HepG2 (cell line): ENCODE data around the gene AP3M1. TPM values are rescaled to one million over a fixed set of nuclear protein-coding genes. Genes with fewer than 3 reads are reported as not detected.

Experiments used
- ATAC-seq: fragments of 200-7000 bp; cut with Tn5 transposase; 3 replicates; pipeline ENCODE4 v1.9.1; 2020; ENCODE audit warnings: mild to moderate bottlenecking, moderate library complexity
- BruUV-seq: library from RNA; stranded (reverse); fragments of 400-500 nt; replicated peaks from 2 replicates; lab custom pipeline; 2021; lab: Mats Ljungman, UMichigan
- CTCF ChIA-PET: fragments of 300-600 bp; formaldehyde crosslinking; extraction: SDS; loops from one replicate; lab custom pipeline; 2021; ENCODE audit warnings: low total read pairs, inconsistent platforms, low intra/inter-chr PET ratio; lab: Yijun Ruan, JAX
- POLR2A ChIA-PET: fragments of 350-600 bp; sonication (Branson Sonifier 250); formaldehyde crosslinking; loops from one replicate; lab custom pipeline; 2020; ENCODE audit warnings: antibody characterized with exemption, inconsistent platforms; lab: Yijun Ruan, JAX
- DNase-seq: peaks from one replicate; pipeline ENCODE4 v3.0.0-alpha.2; 2015; ENCODE audit warnings: low spot score
- FAIRE-seq: peaks from 3 replicates; lab custom pipeline; 2011; peaks lifted over from hg19 to GRCh38; lab: Jason Lieb, UNC
- H2AFZ ChIP-seq: one replicate; pipeline ENCODE4 v1.6.1; 2011; ENCODE audit warnings: low read length, inconsistent platforms
- H3K27ac ChIP-seq: fragments of 300-600 bp; 3 replicates; pipeline ENCODE4 v1.8.0; 2011; ENCODE audit warnings: mixed run types, mild to moderate bottlenecking, mixed read lengths, low read length, inconsistent platforms; ENCODE audit not compliant: insufficient read depth; ENCODE audit errors: extremely low read length
- H3K27me3 ChIP-seq, 2 experiments: fragments of 200-600 bp in 1 of 2; 2 replicates in 1 of 2; 3 replicates in 1 of 2; pipeline versions ENCODE4 v1.6.0 to v1.8.0; 2011; ENCODE audit warnings: low read length in 2 of 2, mild to moderate bottlenecking in 2 of 2, moderate library complexity in 2 of 2, inconsistent platforms in 1 of 2; ENCODE audit not compliant: insufficient read depth in 2 of 2, control insufficient read depth in 1 of 2
- H3K36me3 ChIP-seq, 2 experiments: fragments of 200-600 bp in 1 of 2; replicated peaks in 1 of 2; 2 replicates in 1 of 2; 3 replicates in 1 of 2; pipeline versions ENCODE4 v1.5.1 to v1.8.0; 2011; ENCODE audit warnings: low read length in 2 of 2, inconsistent platforms in 1 of 2; ENCODE audit not compliant: insufficient read depth in 2 of 2, control insufficient read depth in 1 of 2
- H3K4me1 ChIP-seq: 2 replicates; pipeline ENCODE4 v1.5.1; 2012; ENCODE audit warnings: low read length, inconsistent platforms; ENCODE audit not compliant: insufficient read depth
- H3K4me2 ChIP-seq: 2 replicates; pipeline ENCODE4 v1.6.0; 2011; ENCODE audit warnings: low read depth, low read length, inconsistent platforms
- H3K4me3 ChIP-seq, 3 experiments: fragments of 200-600 bp in 1 of 3; sonication (generic), shearing (Covaris generic) in 1 of 3; replicated peaks in 1 of 3; 2 replicates each; pipeline ENCODE4 v1.5.1; 2011 to 2016; ENCODE audit warnings: low read length in 3 of 3, inconsistent platforms in 2 of 3, low read depth in 2 of 3, mild to moderate bottlenecking in 2 of 3, control low read depth in 1 of 3, mixed read lengths in 1 of 3; ENCODE audit not compliant: insufficient read depth in 1 of 3
- H3K79me2 ChIP-seq: one replicate; pipeline ENCODE4 v1.6.1; 2011; ENCODE audit warnings: low read length, inconsistent platforms; ENCODE audit not compliant: insufficient read depth
- H3K9ac ChIP-seq: 2 replicates; pipeline ENCODE4 v1.6.0; 2011; ENCODE audit warnings: mild to moderate bottlenecking, low read depth, low read length, inconsistent platforms; ENCODE audit not compliant: insufficient read depth
- H3K9me3 ChIP-seq: 2 replicates; pipeline ENCODE4 v1.5.1; 2012; ENCODE audit warnings: mild to moderate bottlenecking, low read length
- H4K20me1 ChIP-seq: 2 replicates; pipeline ENCODE4 v1.6.0; 2011; ENCODE audit warnings: inconsistent platforms, mild to moderate bottlenecking, low read length, moderate library complexity; ENCODE audit not compliant: insufficient read depth
- AGO1 ChIP-seq: fragments of 200-400 bp; formaldehyde crosslinking; IDR thresholded peaks from 2 replicates; pipeline ENCODE4 v1.6.1; 2017; ENCODE audit warnings: mild to moderate bottlenecking, low read depth, low read length, moderate library complexity; ENCODE audit not compliant: poor library complexity, severe bottlenecking
- ARNT2 ChIP-seq: sonication (generic); formaldehyde crosslinking; IDR thresholded peaks from 2 replicates; pipeline ENCODE4 v1.8.0; 2022; ENCODE audit warnings: mild to moderate bottlenecking, low read depth, missing genetic modification reagents, moderate library complexity
- KLF12 ChIP-seq: sonication (generic); formaldehyde crosslinking; IDR thresholded peaks from 2 replicates; pipeline ENCODE4 v1.4.0; 2020; ENCODE audit warnings: missing genetic modification reagents, borderline replicate concordance
- MTA1 ChIP-seq: sonication (generic); formaldehyde crosslinking; IDR thresholded peaks from 2 replicates; pipeline ENCODE4 v1.4.0; 2020; ENCODE audit warnings: missing genetic modification reagents, mild to moderate bottlenecking, borderline replicate concordance
- NFKBIZ ChIP-seq: IDR thresholded peaks from 2 replicates; pipeline ENCODE4 v1.6.1; 2018; ENCODE audit warnings: missing genetic modification reagents, missing compliant biosample characterization
- PHF21A ChIP-seq: sonication (generic); formaldehyde crosslinking; IDR thresholded peaks from 2 replicates; pipeline ENCODE4 v1.5.0; 2020; ENCODE audit warnings: mild to moderate bottlenecking, missing genetic modification reagents
- SSRP1 ChIP-seq: IDR thresholded peaks from 2 replicates; pipeline ENCODE4 v1.6.1; 2016; ENCODE audit warnings: control low read depth
- TOE1 ChIP-seq: sonication (generic); formaldehyde crosslinking; IDR thresholded peaks from 2 replicates; pipeline ENCODE4 v1.4.0; 2020; ENCODE audit warnings: mild to moderate bottlenecking, missing genetic modification reagents
- WIZ ChIP-seq: sonication (generic); formaldehyde crosslinking; IDR thresholded peaks from 2 replicates; pipeline ENCODE4 v1.5.1; 2020; ENCODE audit warnings: mild to moderate bottlenecking, missing genetic modification reagents
- ZBTB20 ChIP-seq: sonication (generic); formaldehyde crosslinking; IDR thresholded peaks from 2 replicates; pipeline ENCODE4 v1.8.1; 2023; ENCODE audit warnings: missing genetic modification reagents, low read depth, mild to moderate bottlenecking, borderline replicate concordance
- ZFYVE20 ChIP-seq: sonication (generic); formaldehyde crosslinking; IDR thresholded peaks from 2 replicates; pipeline ENCODE4 v1.8.0; 2023; ENCODE audit warnings: low read depth, mild to moderate bottlenecking, moderate library complexity, missing genetic modification reagents, borderline replicate concordance
- ZNF205 ChIP-seq: IDR thresholded peaks from 2 replicates; pipeline ENCODE4 v1.6.1; 2018; ENCODE audit warnings: missing biosample characterization, missing genetic modification reagents
- ZNF501 ChIP-seq: sonication (generic); formaldehyde crosslinking; IDR thresholded peaks from 2 replicates; pipeline ENCODE4 v1.5.1; 2020; ENCODE audit warnings: mild to moderate bottlenecking, moderate library complexity, missing genetic modification reagents
- WGBS: methylation state at CpG from one replicate; pipeline ENCODE4 v1.1.6; 2017; ENCODE audit warnings: low lambda C conversion rate; 5-methylcytosine and 5-hydroxymethylcytosine counted together
- in situ Hi-C: cut with HindIII; loops from 2 replicates; pipeline ENCODE4 v1.10.0; 2017; ENCODE audit warnings: low pct_unique_long_range_greater_than_20kb; ENCODE audit not compliant: extremely low pct_ligation_motif_present
- intact Hi-C: fragments of 100-400 bp; cut with micrococcal nuclease; formaldehyde crosslinking; loops from one replicate; pipeline ENCODE4 v1.10.0; 2022; ENCODE audit not compliant: unreplicated experiment
- polyA plus RNA-seq, 8 experiments: library from polyadenylated mRNA; depleted of rRNA in 3 of 8; stranded (reverse) in 7 of 8; unstranded in 1 of 8; fragments of >200 nt; fragmentation: Illumina TruSeq in 4 of 8; extraction: Trizol in 4 of 8; gene quantifications; 2 replicates each; pipeline versions ENCODE4 v1.2.1 to v1.2.3, GENCODE V29; 2011 to 2016; ENCODE audit warnings: low read depth in 4 of 8, missing spikeins in 1 of 8, mixed read lengths in 1 of 8; ENCODE audit not compliant: insufficient read depth in 1 of 8
- total RNA-seq, 5 experiments: library from RNA; depleted of rRNA; stranded (reverse); fragments of >200 nt; fragmentation: Illumina TruSeq; extraction: Trizol; gene quantifications; 2 replicates each; pipeline ENCODE4 v1.2.3, GENCODE V29; 2016; ENCODE audit warnings: low read depth in 1 of 5
- TF ChIP-seq, protein P1 (sequence below): sonication (generic); formaldehyde crosslinking; conservative IDR thresholded peaks from 2 replicates; pipeline ENCODE4 v1.4.0; 2020; ENCODE audit warnings: missing genetic modification reagents
- TF ChIP-seq, protein P2 (sequence below): sonication (generic); formaldehyde crosslinking; IDR thresholded peaks from 2 replicates; pipeline ENCODE4 v1.4.0; 2020; ENCODE audit warnings: mild to moderate bottlenecking, missing genetic modification reagents
- TF ChIP-seq, protein P3 (sequence below): sonication (generic); formaldehyde crosslinking; IDR thresholded peaks from 2 replicates; pipeline ENCODE4 v1.5.1; 2020; ENCODE audit warnings: mild to moderate bottlenecking, missing genetic modification reagents, borderline replicate concordance
- TF ChIP-seq, protein P4 (sequence below): sonication (generic); formaldehyde crosslinking; IDR thresholded peaks from 2 replicates; pipeline ENCODE4 v1.4.0; 2020; ENCODE audit warnings: missing genetic modification reagents, mild to moderate bottlenecking, borderline replicate concordance

AP3M1 gene
- total and polyA plus RNA-seq, 2 of the 13 experiments (the other 11 are each of a cell fraction or from before 2014, with no cell fraction given) = 29.0 to 31.6 TPM

DNA sequence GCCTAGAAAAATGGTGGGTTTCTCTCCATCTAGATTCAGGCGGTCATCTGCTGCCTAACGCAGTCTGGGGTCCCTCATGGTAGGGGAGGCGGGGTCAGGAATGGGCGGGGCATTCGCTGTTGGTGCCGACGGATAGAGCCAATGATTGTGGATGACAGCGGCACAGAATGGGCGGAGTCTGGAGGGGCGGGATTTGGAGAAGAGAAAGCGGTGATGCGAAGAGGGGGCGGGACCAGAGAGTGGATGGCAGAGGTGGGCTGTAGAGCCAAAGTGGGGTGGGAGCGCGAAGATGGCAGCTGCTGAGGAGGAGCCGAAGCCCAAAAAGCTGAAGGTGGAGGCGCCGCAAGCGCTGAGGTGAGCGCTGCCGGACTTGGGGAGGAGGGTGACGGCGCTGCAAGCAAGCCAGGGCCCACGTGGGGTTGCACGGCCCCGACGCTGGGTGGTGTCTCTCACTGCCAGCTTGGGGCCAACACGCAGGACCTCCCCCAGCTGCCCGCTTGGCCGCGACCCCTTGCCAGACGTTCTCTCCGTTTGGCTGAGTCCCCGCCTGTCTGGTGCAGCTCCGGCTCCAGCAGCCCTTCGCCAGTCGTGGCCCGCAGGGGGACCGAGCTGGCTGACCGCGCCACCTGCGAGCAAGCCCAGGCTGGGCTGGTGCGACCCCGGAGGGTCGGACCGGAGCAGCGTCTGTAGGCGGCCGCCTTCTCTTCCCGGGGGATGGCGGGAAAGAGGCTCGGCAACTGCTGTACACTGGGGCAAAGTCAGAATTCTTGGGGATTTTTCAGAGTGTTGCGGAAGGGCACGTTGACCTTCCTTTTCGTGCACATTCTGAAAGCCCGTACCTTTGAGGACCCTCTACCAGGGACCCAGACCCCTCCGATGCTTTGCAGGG is 606 bp upstream of the AP3M1 start, which contains the start of gene ADK:
Gene ADK, plus strand, starts transcription at position 232 of the 889 bp plus-strand sequence. Its CDS starts 58 bp downstream, at position 290.
- Histone ChIP-seq H3K4me3 (peak within 1 kb of the TSS; percentile 80 to 96 (median 91)), H3K79me2 (peaks cover 68% of the 10 kb centered on the region), H3K27me3 (peaks cover 0 to 4% of the 10 kb centered on the region in 2 experiments; a peak in 1 of 5 replicates), H4K20me1 (no peaks in the 10 kb centered on the region), H2AFZ (peak within 1 kb of the TSS; percentile 52), H3K9me3 (no peaks in the 10 kb centered on the region), H3K4me2 (peak within 1 kb of the TSS; percentile 95), H3K27ac (peak within 1 kb of the TSS; percentile 95), H3K36me3 (peaks cover 1 to 4% of the 10 kb centered on the region in 2 experiments; a peak in 1 of 5 replicates), H3K4me1 (peaks cover 51% of the 10 kb centered on the region), H3K9ac (peak within 1 kb of the TSS; percentile 96)
- ChIA-PET CTCF (no interaction called here), POLR2A (interaction anchor here (0.8 to 3.0 kb wide), 7 partner anchors 11 to 1248 kb away, joined by 3 to 45 read pairs (median 3); no protein-coding TSS in a partner anchor)
- ATAC-seq (peak; percentile 90), DNase-seq (peak; percentile 96), FAIRE-seq (peak; percentile 79)
- in situ Hi-C loops = no loop called here
- intact Hi-C loops = loop anchor here (2.0 to 10.0 kb wide), 2 partner anchors 26 to 64 kb away; no protein-coding TSS in a partner anchor
- TSS peak; percentile 73 for BruUV-seq
- WGBS = 1% methylated on average over 31 of the region's 57 CpGs
- TF ChIP-seq TOE1 (no peak), KLF12 (CRISPR knock-in tag) (no peak), ZBTB20 (CRISPR knock-in tag) (no peak), AGO1 (peak; percentile 36), NFKBIZ (CRISPR knock-in tag) (no peak), ZNF205 (0 out of 2 replicates have a peak, but pooled peaks have one; percentile 19), ZNF501 (no peak), PHF21A (CRISPR knock-in tag) (no peak), SSRP1 (CRISPR knock-in tag) (no peak), WIZ (CRISPR knock-in tag) (no peak), ZFYVE20 (CRISPR knock-in tag) (peak; percentile 53; the same call in 1 of the 2 replicates), MTA1 (CRISPR knock-in tag) (peak; percentile 69; the same call in 1 of the 2 replicates), ARNT2 (CRISPR knock-in tag) (no peak; the same call in none of the 2 replicates)
- TF ChIP-seq, protein P1, sequence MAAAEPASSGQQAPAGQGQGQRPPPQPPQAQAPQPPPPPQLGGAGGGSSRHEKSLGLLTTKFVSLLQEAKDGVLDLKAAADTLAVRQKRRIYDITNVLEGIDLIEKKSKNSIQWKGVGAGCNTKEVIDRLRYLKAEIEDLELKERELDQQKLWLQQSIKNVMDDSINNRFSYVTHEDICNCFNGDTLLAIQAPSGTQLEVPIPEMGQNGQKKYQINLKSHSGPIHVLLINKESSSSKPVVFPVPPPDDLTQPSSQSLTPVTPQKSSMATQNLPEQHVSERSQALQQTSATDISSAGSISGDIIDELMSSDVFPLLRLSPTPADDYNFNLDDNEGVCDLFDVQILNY = peak; percentile 54; the same call in 1 of the 2 replicates
- TF ChIP-seq, protein P2, sequence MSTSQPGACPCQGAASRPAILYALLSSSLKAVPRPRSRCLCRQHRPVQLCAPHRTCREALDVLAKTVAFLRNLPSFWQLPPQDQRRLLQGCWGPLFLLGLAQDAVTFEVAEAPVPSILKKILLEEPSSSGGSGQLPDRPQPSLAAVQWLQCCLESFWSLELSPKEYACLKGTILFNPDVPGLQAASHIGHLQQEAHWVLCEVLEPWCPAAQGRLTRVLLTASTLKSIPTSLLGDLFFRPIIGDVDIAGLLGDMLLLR (CRISPR knock-in tag) = peak; percentile 66; the same call in 1 of the 2 replicates
- TF ChIP-seq, protein P3, sequence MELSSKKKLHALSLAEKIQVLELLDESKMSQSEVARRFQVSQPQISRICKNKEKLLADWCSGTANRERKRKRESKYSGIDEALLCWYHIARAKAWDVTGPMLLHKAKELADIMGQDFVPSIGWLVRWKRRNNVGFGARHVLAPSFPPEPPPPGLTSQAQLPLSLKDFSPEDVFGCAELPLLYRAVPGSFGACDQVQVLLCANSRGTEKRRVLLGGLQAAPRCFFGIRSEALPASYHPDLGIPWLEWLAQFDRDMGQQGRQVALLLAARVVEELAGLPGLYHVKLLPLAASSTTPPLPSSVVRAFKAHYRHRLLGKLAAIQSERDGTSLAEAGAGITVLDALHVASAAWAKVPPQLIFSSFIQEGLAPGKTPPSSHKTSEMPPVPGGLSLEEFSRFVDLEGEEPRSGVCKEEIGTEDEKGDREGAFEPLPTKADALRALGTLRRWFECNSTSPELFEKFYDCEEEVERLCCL (CRISPR knock-in tag) = no peak
- TF ChIP-seq, protein P4, sequence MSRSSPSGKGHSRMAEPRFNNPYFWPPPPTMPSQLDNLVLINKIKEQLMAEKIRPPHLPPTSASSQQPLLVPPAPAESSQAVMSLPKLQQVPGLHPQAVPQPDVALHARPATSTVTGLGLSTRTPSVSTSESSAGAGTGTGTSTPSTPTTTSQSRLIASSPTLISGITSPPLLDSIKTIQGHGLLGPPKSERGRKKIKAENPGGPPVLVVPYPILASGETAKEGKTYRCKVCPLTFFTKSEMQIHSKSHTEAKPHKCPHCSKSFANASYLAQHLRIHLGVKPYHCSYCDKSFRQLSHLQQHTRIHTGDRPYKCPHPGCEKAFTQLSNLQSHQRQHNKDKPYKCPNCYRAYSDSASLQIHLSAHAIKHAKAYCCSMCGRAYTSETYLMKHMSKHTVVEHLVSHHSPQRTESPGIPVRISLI (CRISPR knock-in tag) = no peak
